DOHH2 (cell line): ENCODE measurements around the gene IKBKG.

Experiments used
- CTCF ChIP-seq: fragments of 200-600 bp; sonication (generic); IDR thresholded peaks from one replicate; pipeline ENCODE4 v1.5.1; 2014; ENCODE audit warnings: antibody characterized with exemption, mild to moderate bottlenecking, low read depth, low read length; ENCODE audit not compliant: poor library complexity, severe bottlenecking
- EZH2phosphoT487 ChIP-seq: fragments of 200-600 bp; sonication (generic); IDR thresholded peaks from 2 replicates; pipeline ENCODE4 v1.6.1; 2017; ENCODE audit warnings: borderline replicate concordance, mild to moderate bottlenecking, antibody characterized with exemption, low read length, moderate library complexity, mixed read lengths

- TF ChIP-seq EZH2phosphoT487 (no peak), CTCF (no peak)
These were observed 53.4 kb downstream of the IKBKG start for GRCh38 chrX:154600759-154601374.
